Keratinocyte (primary cell): Measurements from ENCODE around the gene TRPV4. TPM values are rescaled to one million over a fixed set of nuclear protein-coding genes. Genes with fewer than 3 reads are reported as not detected.

Source experiments
- DNase-seq: peaks from one replicate; pipeline ENCODE4 v3.0.0-alpha.2; 2011; ENCODE audit warnings: low read depth, missing footprints, low spot score
- FAIRE-seq: peaks from 2 replicates; lab custom pipeline; 2011; peaks lifted over from hg19 to GRCh38; lab: Jason Lieb, UNC
- H2AFZ ChIP-seq: 2 replicates; pipeline ENCODE4 v1.6.0; 2012; ENCODE audit warnings: low read length, control low read depth, inconsistent platforms; ENCODE audit not compliant: control insufficient read depth
- H3K27ac ChIP-seq: 2 replicates; pipeline ENCODE4 v1.5.1; 2011; ENCODE audit warnings: low read length; ENCODE audit not compliant: control insufficient read depth, insufficient read depth
- H3K27me3 ChIP-seq: 3 replicates; pipeline ENCODE4 v1.6.0; 2011; ENCODE audit warnings: low read length; ENCODE audit not compliant: control insufficient read depth, insufficient read depth; ENCODE audit errors: extremely low read depth
- H3K36me3 ChIP-seq, 2 experiments: 2 replicates in 1 of 2; 3 replicates in 1 of 2; pipeline ENCODE4 v1.5.1; 2011; ENCODE audit warnings: low read length in 2 of 2, mild to moderate bottlenecking in 1 of 2; ENCODE audit not compliant: control insufficient read depth in 2 of 2, insufficient read depth in 2 of 2; ENCODE audit errors: extremely low read depth in 1 of 2
- H3K4me1 ChIP-seq: 3 replicates; pipeline ENCODE4 v1.5.1; 2011; ENCODE audit warnings: low read length; ENCODE audit not compliant: control insufficient read depth, insufficient read depth; ENCODE audit errors: extremely low read depth
- H3K4me2 ChIP-seq: 3 replicates; pipeline ENCODE4 v1.6.0; 2011; ENCODE audit warnings: low read depth, low read length; ENCODE audit not compliant: control insufficient read depth, insufficient read depth; ENCODE audit errors: extremely low read depth
- H3K4me3 ChIP-seq, 3 experiments: fragments of 200-600 bp in 1 of 3; sonication (generic) in 1 of 3; 2 replicates in 2 of 3; 3 replicates in 1 of 3; pipeline ENCODE4 v1.5.1; 2011 to 2016; ENCODE audit warnings: low read length in 3 of 3, mild to moderate bottlenecking in 3 of 3, control low read depth in 2 of 3, inconsistent platforms in 1 of 3, low read depth in 1 of 3, mixed read lengths in 1 of 3, mixed run types in 1 of 3, moderate library complexity in 1 of 3; ENCODE audit not compliant: control insufficient read depth in 2 of 3, insufficient read depth in 2 of 3; ENCODE audit errors: extremely low read depth in 1 of 3
- H3K79me2 ChIP-seq: 2 replicates; pipeline ENCODE4 v1.6.0; 2012; ENCODE audit warnings: low read length; ENCODE audit not compliant: control insufficient read depth, insufficient read depth
- H3K9ac ChIP-seq: 3 replicates; pipeline ENCODE4 v1.6.0; 2011; ENCODE audit warnings: low read length; ENCODE audit not compliant: control insufficient read depth, insufficient read depth; ENCODE audit errors: extremely low read depth
- H3K9me1 ChIP-seq: 3 replicates; pipeline ENCODE4 v1.6.0; 2011; ENCODE audit warnings: low read length; ENCODE audit not compliant: control insufficient read depth, insufficient read depth; ENCODE audit errors: extremely low read depth
- H3K9me3 ChIP-seq: 2 replicates; pipeline ENCODE4 v1.5.1; 2012; ENCODE audit warnings: low read depth, low read length; ENCODE audit not compliant: control insufficient read depth
- H4K20me1 ChIP-seq: 3 replicates; pipeline ENCODE4 v1.6.0; 2011; ENCODE audit warnings: low read length; ENCODE audit not compliant: control insufficient read depth, insufficient read depth; ENCODE audit errors: extremely low read depth
- CTCF ChIP-seq, 3 experiments: IDR thresholded peaks in 1 of 3; conservative IDR thresholded peaks in 1 of 3; optimal IDR thresholded peaks in 1 of 3; 2 replicates in 2 of 3; 3 replicates in 1 of 3; pipeline versions ENCODE3 to v1.5.1; 2011; ENCODE audit warnings: low read length in 3 of 3, mild to moderate bottlenecking in 3 of 3, moderate library complexity in 2 of 3, control low read depth in 1 of 3, inconsistent platforms in 1 of 3; ENCODE audit not compliant: insufficient read depth in 2 of 3; ENCODE audit errors: extremely low read depth in 1 of 3
- EZH2 ChIP-seq: IDR thresholded peaks from one replicate; pipeline ENCODE4 v1.6.1; 2012; ENCODE audit warnings: inconsistent platforms, mild to moderate bottlenecking, low read length, moderate library complexity
- dilution Hi-C: fragments of 300-500 bp; cut with MboI; formaldehyde crosslinking; loops from one replicate; pipeline ENCODE4 v1.7.0; 2020; ENCODE audit warnings: low sequenced_read_pairs; ENCODE audit not compliant: extremely low pct_ligation_motif_present
- polyA plus RNA-seq, 5 experiments: library from polyadenylated mRNA; depleted of rRNA in 3 of 5; stranded (reverse) in 3 of 5; stranded (forward) in 1 of 5; unstranded in 1 of 5; fragments of >200 nt; gene quantifications; 1 replicate in 1 of 5; 2 replicates in 3 of 5; 3 replicates in 1 of 5; pipeline versions ENCODE4 v1.2.1 to v1.2.3, GENCODE V29; 2011 to 2012; ENCODE audit warnings: missing spikeins in 2 of 5, low read depth in 1 of 5, low replicate concordance in 1 of 5

The TRPV4 gene
- polyA plus RNA-seq, 1 donor (not counting 4 experiments of a cell fraction or from before 2014, with no cell fraction given), result 0.46 TPM

GRCh38 chr12:109879351-109880042, 46.3 kb upstream of the TRPV4 start:
- Histone ChIP-seq H3K4me1 (peaks cover 49% of the 10 kb centered on the region), H3K4me3 (peak overlapping the region; percentile 79 to 95 (median 93)), H3K27me3 (no peaks in the 10 kb centered on the region), H3K9me1 (peaks cover 4% of the 10 kb centered on the region), H3K4me2 (peak overlapping the region; percentile 98), H3K27ac (peak overlapping the region; percentile 69), H3K36me3 (no peaks in the 10 kb centered on the region), H3K9ac (peak overlapping the region; percentile 77), H3K79me2 (peaks cover 35% of the 10 kb centered on the region), H3K9me3 (no peaks in the 10 kb centered on the region), H2AFZ (peak overlapping the region; percentile 68), H4K20me1 (peaks cover 6% of the 10 kb centered on the region)
- TF ChIP-seq EZH2 (no peak), CTCF (optimal IDR thresholded peaks at IDR 0.05 in 1 of 3, IDR thresholded peaks at IDR 0.05 in 1 of 3, conservative IDR thresholded peaks at IDR 0.05 in 1 of 3; ENCODE audit: extremely low read depth in 1 of 3, insufficient read depth in 2 of 3, low read length in 3 of 3) (no peak)
- DNase-seq (no peak), FAIRE-seq (no peak)
- dilution Hi-C loops, result no loop called here

GRCh38 chr12:109878749-109879148, 45.6 kb upstream of the TRPV4 start:
- dilution Hi-C loops, result no loop called here
- Histone ChIP-seq H3K79me2 (peaks cover 41% of the 10 kb centered on the region), H3K9me1 (peaks cover 4% of the 10 kb centered on the region), H3K9ac (peak overlapping the region; percentile 77), H2AFZ (peak overlapping the region; percentile 68), H3K4me3 (peak overlapping the region; percentile 79 to 95 (median 93)), H3K4me2 (peak overlapping the region; percentile 98), H3K36me3 (no peaks in the 10 kb centered on the region), H4K20me1 (peaks cover 6% of the 10 kb centered on the region), H3K4me1 (peaks cover 48% of the 10 kb centered on the region), H3K27ac (peak overlapping the region; percentile 69), H3K9me3 (no peaks in the 10 kb centered on the region), H3K27me3 (no peaks in the 10 kb centered on the region)
- DNase-seq, result no peak
- TF ChIP-seq EZH2 (no peak), CTCF (optimal IDR thresholded peaks at IDR 0.05 in 1 of 3, IDR thresholded peaks at IDR 0.05 in 1 of 3, conservative IDR thresholded peaks at IDR 0.05 in 1 of 3; ENCODE audit: extremely low read depth in 1 of 3, insufficient read depth in 2 of 3, low read length in 3 of 3) (no peak)
- peak; percentile 39 for FAIRE-seq
